T-helper 9 cell (primary cell): ENCODE data around the gene RPL38.

ENCODE experiments used
- DNase-seq: peaks from one replicate; pipeline ENCODE4 v3.0.0-alpha.2; 2020

RPL38 gene

GRCh38 chr17:74252211-74252610, 48.7 kb downstream of the RPL38 start:
- DNase-seq = no peak

GRCh38 chr17:74253036-74253435, 49.6 kb downstream of the RPL38 start:
- no peak for DNase-seq

GRCh38 chr17:74257311-74257710, 53.8 kb downstream of the RPL38 start:
- DNase-seq = no peak

GRCh38 chr17:74259667-74260524, 56.4 kb downstream of the RPL38 start:
- DNase-seq = no peak
